Colonic mucosa (tissue), 4 donors: Measurements from ENCODE around the gene NUDT13. TPM values are rescaled to one million over a fixed set of nuclear protein-coding genes. Genes with fewer than 3 reads are reported as not detected.

Experiments used
- DNase-seq: peaks from one replicate; pipeline ENCODE4 v3.0.0-alpha.2; 2020
- H3K27ac ChIP-seq: fragments of 200-600 bp; one replicate; pipeline ENCODE4 v1.8.0; 2021
- H3K27me3 ChIP-seq: fragments of 200-600 bp; one replicate; pipeline ENCODE4 v1.8.0; 2021
- H3K36me3 ChIP-seq: fragments of 200-600 bp; one replicate; pipeline ENCODE4 v1.8.0; 2021
- H3K4me1 ChIP-seq: fragments of 200-600 bp; one replicate; pipeline ENCODE4 v1.8.0; 2021; ENCODE audit warnings: mild to moderate bottlenecking
- H3K4me3 ChIP-seq: fragments of 200-600 bp; one replicate; pipeline ENCODE4 v1.8.0; 2021
- H3K9ac ChIP-seq, 2 donors: one replicate each; pipeline ENCODE4 v1.7.0; 2013; ENCODE audit warnings: control low read depth in 2 of 2, low read depth in 2 of 2, low read length in 2 of 2
- H3K9me3 ChIP-seq: fragments of 200-600 bp; one replicate; pipeline ENCODE4 v1.8.0; 2021
- CTCF ChIP-seq: fragments of 200-600 bp; IDR thresholded peaks from one replicate; pipeline ENCODE4 v1.8.0; 2022; ENCODE audit warnings: antibody characterized with exemption, mild to moderate bottlenecking
- intact Hi-C: fragments of 100-400 bp; cut with DNase I; formaldehyde crosslinking; loops from one replicate; pipeline ENCODE4 v1.14.1; 2022
- total RNA-seq, 2 donors: library from RNA; stranded (reverse); fragmentation: NEBNext Ultra II Directional in 1 of 2; extraction: Animal tissue kit (Norgen Biotek cat#: 25700) in 1 of 2; gene quantifications; one replicate each; pipeline ENCODE4 v1.2.1, GENCODE V29; 2021
- donor health status: healthy.
- donor health status: DM: no; HTN: no; CAD: no.
- donor health status: DM: no; HTN: no; CAD: no.

NUDT13 gene
- total RNA-seq, 2 donors from 2014 or later = 1.8 to 1.9 TPM

GRCh38 chr10:73172867-73173266, 62.6 kb downstream of the NUDT13 start:
- Histone ChIP-seq H3K4me1 (no peaks in the 10 kb centered on the region), H3K9ac (no peak overlapping the region), H3K27me3 (no peaks in the 10 kb centered on the region), H3K4me3 (no peak overlapping the region), H3K36me3 (no peaks in the 10 kb centered on the region), H3K27ac (no peak overlapping the region), H3K9me3 (no peaks in the 10 kb centered on the region)
- DNase-seq = no peak
- intact Hi-C loops = no loop called here
- TF ChIP-seq CTCF = no peak

- Histone ChIP-seq H3K9me3 (no peaks in the 10 kb centered on the region), H3K4me1 (no peaks in the 10 kb centered on the region), H3K9ac (no peak overlapping the region), H3K27ac (no peak overlapping the region), H3K27me3 (no peaks in the 10 kb centered on the region), H3K4me3 (no peak overlapping the region), H3K36me3 (no peaks in the 10 kb centered on the region)
- DNase-seq = no peak
- TF ChIP-seq CTCF = no peak
- intact Hi-C loops = no loop called here
Measured at GRCh38 chr10:73174148-73174925, 64.1 kb downstream of the NUDT13 start.

Other genes starting within 250 kb of the NUDT13 start
- gene OIT3, start 216.7 kb upstream of the NUDT13 start, total RNA-seq = under 1 TPM; 0.15 to 0.19 TPM
- gene PLA2G12B, start 155.6 kb upstream of the NUDT13 start, total RNA-seq = 10 to 100 TPM in 1 of 2 donors, 1 to 10 TPM in 1; 2.9 to 13.8 TPM
- gene P4HA1, start 13.6 kb upstream of the NUDT13 start, total RNA-seq = 10 to 100 TPM; 31.4 to 85.1 TPM
- gene ECD, start 57.6 kb downstream of the NUDT13 start, total RNA-seq = 10 to 100 TPM; 17.1 to 18.2 TPM
- 10 to 100 TPM; 14.0 to 16.4 TPM for gene FAM149B1, start 57.7 kb downstream of the NUDT13 start, total RNA-seq
- gene DNAJC9, start 136.8 kb downstream of the NUDT13 start, total RNA-seq = 10 to 100 TPM; 14.4 to 34.8 TPM
- 100 to 1,000 TPM in 1 of 2 donors, 10 to 100 TPM in 1; 90.5 to 155 TPM for gene MRPS16, start 142.2 kb downstream of the NUDT13 start, total RNA-seq
- under 1 TPM; 0.64 to 0.72 TPM for gene CFAP70, start 248.4 kb downstream of the NUDT13 start, total RNA-seq